A549 (cell line): Measurements from ENCODE around the gene AXIN2.

ENCODE experiments used
- CEBPB ChIP-seq, 2 experiments: fragments of >200 bp in 1 of 2; sonication (Bioruptor Twin) in 1 of 2; formaldehyde crosslinking in 1 of 2; IDR thresholded peaks; 2 replicates each; pipeline ENCODE4 v1.6.1; 2012 to 2016
- CHD4 ChIP-seq: fragments of 200-600 bp; sonication (generic); IDR thresholded peaks from 2 replicates; pipeline ENCODE4 v1.6.1; 2016; ENCODE audit warnings: antibody characterized with exemption, mild to moderate bottlenecking, borderline replicate concordance
- EHMT2 ChIP-seq: fragments of 200-600 bp; sonication (generic); IDR thresholded peaks from 2 replicates; pipeline ENCODE4 v1.6.1; 2016; ENCODE audit warnings: antibody characterized with exemption, low read depth, mild to moderate bottlenecking, moderate library complexity
- EP300 ChIP-seq, 2 experiments: fragments of >200 bp; sonication (Bioruptor Twin); formaldehyde crosslinking; IDR thresholded peaks; 2 replicates in 1 of 2; 3 replicates in 1 of 2; pipeline ENCODE4 v1.6.1; 2016 to 2017
- PHF8 ChIP-seq: fragments of 200-600 bp; sonication (generic); IDR thresholded peaks from 2 replicates; pipeline ENCODE4 v1.6.1; 2016; ENCODE audit warnings: low read depth, mild to moderate bottlenecking, antibody characterized with exemption, moderate library complexity, borderline replicate concordance
- REST ChIP-seq: fragments of 200-600 bp; sonication (generic); IDR thresholded peaks from 2 replicates; pipeline ENCODE4 v1.6.1; 2016; ENCODE audit warnings: antibody characterized with exemption, mild to moderate bottlenecking, moderate library complexity
- USF2 ChIP-seq: fragments of 450-650 bp; IDR thresholded peaks from 2 replicates; pipeline ENCODE4 v1.6.1; 2014; ENCODE audit warnings: antibody characterized with exemption
- ZFP36 ChIP-seq: fragments of 450-650 bp; IDR thresholded peaks from 2 replicates; pipeline ENCODE4 v1.6.1; 2014; ENCODE audit warnings: borderline replicate concordance; ENCODE audit not compliant: partially characterized antibody
- TF ChIP-seq, protein P1 (sequence below): fragments of >200 bp; sonication (Bioruptor Twin); formaldehyde crosslinking; IDR thresholded peaks from 3 replicates; pipeline ENCODE4 v1.5.1; 2016
- TF ChIP-seq, protein P2 (sequence below): IDR thresholded peaks from 2 replicates; pipeline ENCODE4 v1.6.1; 2012

DNA sequence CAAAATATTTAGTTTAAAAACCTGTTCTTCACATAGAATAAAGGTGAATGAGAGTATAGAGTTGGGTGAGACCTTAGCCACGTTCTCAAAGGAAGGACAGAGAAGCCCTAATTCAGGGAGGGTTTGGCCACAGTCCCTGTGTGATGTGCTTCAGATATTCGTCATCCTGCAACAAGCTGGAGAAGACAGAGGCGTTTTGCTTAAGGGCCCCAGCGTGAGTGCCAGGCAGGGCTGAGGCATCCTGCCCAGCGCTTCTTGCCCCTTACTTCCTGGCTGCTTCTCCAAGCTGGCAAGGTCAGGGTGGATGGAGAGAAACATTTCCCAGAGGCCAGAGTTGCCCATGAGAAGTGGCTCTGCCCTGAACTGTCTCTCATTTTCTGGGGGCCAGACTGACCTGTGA is 46.9 kb downstream of the AXIN2 start:
- TF ChIP-seq, protein P1, sequence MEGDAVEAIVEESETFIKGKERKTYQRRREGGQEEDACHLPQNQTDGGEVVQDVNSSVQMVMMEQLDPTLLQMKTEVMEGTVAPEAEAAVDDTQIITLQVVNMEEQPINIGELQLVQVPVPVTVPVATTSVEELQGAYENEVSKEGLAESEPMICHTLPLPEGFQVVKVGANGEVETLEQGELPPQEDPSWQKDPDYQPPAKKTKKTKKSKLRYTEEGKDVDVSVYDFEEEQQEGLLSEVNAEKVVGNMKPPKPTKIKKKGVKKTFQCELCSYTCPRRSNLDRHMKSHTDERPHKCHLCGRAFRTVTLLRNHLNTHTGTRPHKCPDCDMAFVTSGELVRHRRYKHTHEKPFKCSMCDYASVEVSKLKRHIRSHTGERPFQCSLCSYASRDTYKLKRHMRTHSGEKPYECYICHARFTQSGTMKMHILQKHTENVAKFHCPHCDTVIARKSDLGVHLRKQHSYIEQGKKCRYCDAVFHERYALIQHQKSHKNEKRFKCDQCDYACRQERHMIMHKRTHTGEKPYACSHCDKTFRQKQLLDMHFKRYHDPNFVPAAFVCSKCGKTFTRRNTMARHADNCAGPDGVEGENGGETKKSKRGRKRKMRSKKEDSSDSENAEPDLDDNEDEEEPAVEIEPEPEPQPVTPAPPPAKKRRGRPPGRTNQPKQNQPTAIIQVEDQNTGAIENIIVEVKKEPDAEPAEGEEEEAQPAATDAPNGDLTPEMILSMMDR: no peak
- no peak for TF ChIP-seq USF2
- TF ChIP-seq EHMT2: no peak
- TF ChIP-seq ZFP36: no peak
- TF ChIP-seq CEBPB (IDR thresholded peaks at IDR 0.05): no peak
- no peak for TF ChIP-seq EP300 (IDR thresholded peaks at IDR 0.05)
- TF ChIP-seq, protein P2, sequence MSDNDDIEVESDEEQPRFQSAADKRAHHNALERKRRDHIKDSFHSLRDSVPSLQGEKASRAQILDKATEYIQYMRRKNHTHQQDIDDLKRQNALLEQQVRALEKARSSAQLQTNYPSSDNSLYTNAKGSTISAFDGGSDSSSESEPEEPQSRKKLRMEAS: no peak
- TF ChIP-seq PHF8: no peak
- TF ChIP-seq CHD4: no peak
- no peak for TF ChIP-seq REST
